Ecto neural progenitor cell (in vitro differentiated cells): Measurements from ENCODE around the gene TSPO2.

ENCODE experiments used
- DNase-seq: peaks from one replicate; pipeline ENCODE4 v3.0.0-alpha.2; 2018; ENCODE audit warnings: low spot score

The TSPO2 gene

GRCh38 chr6:41075651-41076626 lies 33.7 kb downstream of the TSPO2 start:
- no peak for DNase-seq

DNA sequence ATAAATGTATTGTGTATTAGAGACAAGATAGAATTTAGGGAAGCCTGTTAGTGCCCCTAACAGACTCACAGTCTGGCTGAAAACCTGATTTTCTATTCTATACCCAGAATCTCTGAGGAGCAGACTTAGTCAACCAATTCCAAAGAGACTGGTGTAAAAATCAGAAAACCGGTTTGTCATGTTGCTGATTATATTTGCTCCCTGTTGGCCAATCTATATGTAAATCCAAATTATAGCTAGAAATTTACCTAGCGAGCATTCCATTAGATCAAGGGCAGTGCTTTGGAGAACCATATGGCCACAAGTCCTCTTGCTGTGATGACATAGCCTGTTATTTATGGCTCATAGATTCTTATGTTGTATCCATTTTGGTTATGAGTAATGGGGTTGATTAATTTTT lies 35.3 kb downstream of the TSPO2 start:
- DNase-seq = no peak

GRCh38 chr6:41078101-41078500 lies 35.8 kb downstream of the TSPO2 start:
- DNase-seq = no peak

DNA sequence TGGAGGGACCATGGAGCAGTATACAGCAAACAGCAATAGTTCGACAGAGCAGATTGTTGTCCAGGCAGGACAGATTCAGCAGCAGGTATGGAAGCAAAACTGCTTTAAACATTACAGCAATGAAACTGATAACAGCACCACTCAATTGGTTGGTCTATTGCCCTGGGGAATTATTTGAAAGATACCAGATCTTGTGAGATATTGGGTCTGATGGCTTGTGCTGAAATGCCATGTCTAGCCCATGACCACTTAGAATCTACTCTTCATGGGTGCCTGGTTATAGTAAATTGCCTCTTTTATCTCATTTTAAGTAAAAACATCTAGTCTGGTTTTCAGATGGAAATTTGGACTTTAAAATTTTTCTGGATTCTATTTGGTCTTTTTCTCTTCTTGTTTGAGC lies 36.8 kb downstream of the TSPO2 start:
- no peak for DNase-seq

DNA sequence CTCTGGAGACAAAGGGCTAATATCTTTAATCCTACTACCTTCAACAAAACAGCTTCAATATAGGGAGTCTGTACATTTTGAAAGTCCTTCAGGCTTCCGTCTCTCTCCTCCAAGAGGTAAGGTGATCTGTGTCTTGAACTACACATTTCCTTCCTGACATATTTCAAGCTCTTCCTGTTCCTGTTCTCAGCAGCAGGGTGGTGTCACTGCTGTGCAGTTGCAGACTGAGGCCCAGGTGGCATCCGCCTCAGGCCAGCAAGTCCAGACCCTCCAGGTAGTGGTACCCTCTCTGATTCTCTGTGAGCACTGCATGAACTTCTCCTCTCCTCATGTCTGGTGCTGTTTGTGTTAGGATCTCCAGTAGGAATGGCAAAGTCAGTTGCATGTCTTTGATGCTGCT lies 38.4 kb downstream of the TSPO2 start:
- no peak for DNase-seq

DNA sequence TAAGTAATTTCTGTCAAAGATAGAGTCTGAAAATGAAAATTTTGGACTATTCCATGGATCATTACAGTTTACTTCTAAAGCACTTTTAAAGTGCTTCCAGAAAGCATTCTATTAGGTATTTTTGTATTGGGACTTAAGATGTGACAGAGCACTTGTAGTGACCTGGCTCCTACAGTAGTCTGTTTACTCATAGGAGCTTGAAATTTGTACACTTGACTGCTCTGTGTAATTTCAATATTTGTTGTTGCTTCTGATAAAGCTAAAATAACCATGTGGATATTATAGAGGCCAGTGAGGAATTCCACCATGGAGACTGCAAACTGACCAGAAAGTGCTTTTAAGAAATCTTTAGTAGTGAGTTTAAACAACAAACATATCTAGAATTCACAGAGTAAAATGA lies 40.8 kb downstream of the TSPO2 start:
- DNase-seq = no peak

GRCh38 chr6:41085182-41085581 lies 42.9 kb downstream of the TSPO2 start:
- DNase-seq = no peak

GRCh38 chr6:41088451-41088850 lies 46.2 kb downstream of the TSPO2 start:
- no peak for DNase-seq

DNA sequence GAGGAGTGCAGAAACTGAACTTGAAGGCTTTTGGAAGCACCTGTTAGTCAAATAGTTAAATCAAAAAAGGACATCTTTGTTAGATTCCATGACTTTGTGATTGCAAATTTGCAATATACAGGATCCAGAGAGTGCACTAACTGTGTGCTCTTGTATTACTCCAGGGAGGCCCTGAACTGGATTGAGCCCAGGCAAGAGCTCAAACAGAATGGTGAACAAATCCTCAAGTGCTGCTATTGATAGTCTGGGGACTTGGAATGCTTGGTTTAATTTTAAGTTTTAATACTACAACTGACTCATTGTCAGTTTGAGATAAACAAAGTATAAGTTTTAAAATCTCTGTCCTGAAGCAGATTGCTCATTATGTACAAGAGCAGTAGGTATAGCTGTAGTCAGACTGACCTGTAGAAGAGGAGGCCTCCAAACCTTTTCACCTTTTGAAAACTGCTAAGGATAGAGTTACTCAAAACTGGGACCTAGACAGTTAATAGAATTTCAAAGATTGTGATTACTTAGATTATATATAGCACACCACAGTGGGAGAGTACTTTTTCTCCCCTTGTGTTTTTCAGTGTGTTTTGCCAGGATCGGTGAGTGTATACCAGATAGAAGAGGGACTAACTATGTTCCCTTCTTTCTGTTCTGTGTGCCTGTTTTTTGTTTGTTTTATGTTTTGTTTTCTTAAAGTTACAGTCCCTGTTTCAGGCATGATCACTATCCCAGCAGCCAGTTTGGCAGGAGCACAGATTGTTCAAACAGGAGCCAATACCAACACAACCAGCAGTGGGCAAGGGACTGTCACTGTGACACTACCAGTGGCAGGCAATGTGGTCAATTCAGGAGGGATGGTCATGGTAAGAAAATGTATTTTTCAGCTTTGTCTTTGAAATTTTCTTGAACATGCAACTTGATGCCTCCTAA lies 48.8 kb downstream of the TSPO2 start:
- DNase-seq = no peak

GRCh38 chr6:41092421-41093140 lies 50.3 kb downstream of the TSPO2 start:
- no peak for DNase-seq

GRCh38 chr6:41093729-41094128 lies 51.5 kb downstream of the TSPO2 start:
- DNase-seq = no peak
